ENCODE data around the gene STON2. TPM values are rescaled to one million over a fixed set of nuclear protein-coding genes. Genes with fewer than 3 reads are reported as not detected.

STON2 gene
- total RNA-seq, 1 experiment from 2014 or later = 0.36 TPM

DNA sequence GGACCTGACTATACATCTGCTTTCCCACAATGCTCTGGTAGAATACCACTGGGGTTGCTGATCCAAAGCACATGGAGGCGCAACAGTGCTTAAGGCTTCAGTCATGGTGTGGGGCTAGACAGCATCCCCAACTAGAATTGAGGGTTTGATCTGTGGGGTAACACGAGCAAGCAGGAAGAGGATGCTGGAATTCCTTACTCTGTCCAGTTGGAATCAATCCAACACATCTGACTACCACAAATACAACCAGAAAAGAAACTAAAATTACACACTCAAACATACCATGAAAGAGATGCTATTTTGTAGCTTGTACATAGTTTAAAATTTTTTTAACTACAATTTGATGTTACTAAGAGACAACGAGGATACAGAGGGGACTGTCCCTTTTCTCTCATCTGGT is 138.9 kb downstream of the STON2 start:
- H3K4me3 ChIP-seq (ENCODE audit: low read depth in 2 of 2, low read length in 2 of 2) = no peak overlapping the region
- H3K36me3 ChIP-seq (ENCODE audit: control insufficient read depth, insufficient read depth, low read length) = no peaks in the 10 kb centered on the region
- CTCF ChIA-PET = no interaction called here
- no peak for ATAC-seq
- no peaks in the 10 kb centered on the region for H3K4me1 ChIP-seq (ENCODE audit: control insufficient read depth, insufficient read depth, low read length)
- no peak for TF ChIP-seq POLR2AphosphoS5 (IDR thresholded peaks at IDR 0.05; ENCODE audit: low read depth, low read length)
- TF ChIP-seq SIN3A (IDR thresholded peaks at IDR 0.05; ENCODE audit: borderline replicate concordance, insufficient read depth, low read depth, low read length) = no peak
- TF ChIP-seq, protein P1, sequence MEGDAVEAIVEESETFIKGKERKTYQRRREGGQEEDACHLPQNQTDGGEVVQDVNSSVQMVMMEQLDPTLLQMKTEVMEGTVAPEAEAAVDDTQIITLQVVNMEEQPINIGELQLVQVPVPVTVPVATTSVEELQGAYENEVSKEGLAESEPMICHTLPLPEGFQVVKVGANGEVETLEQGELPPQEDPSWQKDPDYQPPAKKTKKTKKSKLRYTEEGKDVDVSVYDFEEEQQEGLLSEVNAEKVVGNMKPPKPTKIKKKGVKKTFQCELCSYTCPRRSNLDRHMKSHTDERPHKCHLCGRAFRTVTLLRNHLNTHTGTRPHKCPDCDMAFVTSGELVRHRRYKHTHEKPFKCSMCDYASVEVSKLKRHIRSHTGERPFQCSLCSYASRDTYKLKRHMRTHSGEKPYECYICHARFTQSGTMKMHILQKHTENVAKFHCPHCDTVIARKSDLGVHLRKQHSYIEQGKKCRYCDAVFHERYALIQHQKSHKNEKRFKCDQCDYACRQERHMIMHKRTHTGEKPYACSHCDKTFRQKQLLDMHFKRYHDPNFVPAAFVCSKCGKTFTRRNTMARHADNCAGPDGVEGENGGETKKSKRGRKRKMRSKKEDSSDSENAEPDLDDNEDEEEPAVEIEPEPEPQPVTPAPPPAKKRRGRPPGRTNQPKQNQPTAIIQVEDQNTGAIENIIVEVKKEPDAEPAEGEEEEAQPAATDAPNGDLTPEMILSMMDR (IDR thresholded peaks at IDR 0.05) = no peak
- no peak for TF ChIP-seq TCF7L2 (IDR thresholded peaks at IDR 0.05; ENCODE audit: low read depth, low read length)
- TF ChIP-seq, protein P2, sequence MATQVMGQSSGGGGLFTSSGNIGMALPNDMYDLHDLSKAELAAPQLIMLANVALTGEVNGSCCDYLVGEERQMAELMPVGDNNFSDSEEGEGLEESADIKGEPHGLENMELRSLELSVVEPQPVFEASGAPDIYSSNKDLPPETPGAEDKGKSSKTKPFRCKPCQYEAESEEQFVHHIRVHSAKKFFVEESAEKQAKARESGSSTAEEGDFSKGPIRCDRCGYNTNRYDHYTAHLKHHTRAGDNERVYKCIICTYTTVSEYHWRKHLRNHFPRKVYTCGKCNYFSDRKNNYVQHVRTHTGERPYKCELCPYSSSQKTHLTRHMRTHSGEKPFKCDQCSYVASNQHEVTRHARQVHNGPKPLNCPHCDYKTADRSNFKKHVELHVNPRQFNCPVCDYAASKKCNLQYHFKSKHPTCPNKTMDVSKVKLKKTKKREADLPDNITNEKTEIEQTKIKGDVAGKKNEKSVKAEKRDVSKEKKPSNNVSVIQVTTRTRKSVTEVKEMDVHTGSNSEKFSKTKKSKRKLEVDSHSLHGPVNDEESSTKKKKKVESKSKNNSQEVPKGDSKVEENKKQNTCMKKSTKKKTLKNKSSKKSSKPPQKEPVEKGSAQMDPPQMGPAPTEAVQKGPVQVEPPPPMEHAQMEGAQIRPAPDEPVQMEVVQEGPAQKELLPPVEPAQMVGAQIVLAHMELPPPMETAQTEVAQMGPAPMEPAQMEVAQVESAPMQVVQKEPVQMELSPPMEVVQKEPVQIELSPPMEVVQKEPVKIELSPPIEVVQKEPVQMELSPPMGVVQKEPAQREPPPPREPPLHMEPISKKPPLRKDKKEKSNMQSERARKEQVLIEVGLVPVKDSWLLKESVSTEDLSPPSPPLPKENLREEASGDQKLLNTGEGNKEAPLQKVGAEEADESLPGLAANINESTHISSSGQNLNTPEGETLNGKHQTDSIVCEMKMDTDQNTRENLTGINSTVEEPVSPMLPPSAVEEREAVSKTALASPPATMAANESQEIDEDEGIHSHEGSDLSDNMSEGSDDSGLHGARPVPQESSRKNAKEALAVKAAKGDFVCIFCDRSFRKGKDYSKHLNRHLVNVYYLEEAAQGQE (IDR thresholded peaks at IDR 0.05; ENCODE audit: insufficient read depth in 1 of 2, low read depth in 2 of 2, low read length in 1 of 2) = no peak
- BruUV-seq (replicated peaks) = no TSS peak
- POLR2A ChIA-PET = no interaction called here
- no peaks in the 10 kb centered on the region; the same call in 1 of the 2 replicates for H3K27me3 ChIP-seq (ENCODE audit: control insufficient read depth, insufficient read depth, low read length)
- in situ Hi-C loops (cut with HindIII; ENCODE audit: low pct_unique_long_range_greater_than_20kb, low sequenced_read_pairs) = no loop called here
- no peaks in the 10 kb centered on the region for H3K9me3 ChIP-seq (ENCODE audit: control insufficient read depth, insufficient read depth, low read depth, low read length)
- no peak overlapping the region for H3K27ac ChIP-seq (ENCODE audit: low read length)
- intact Hi-C loops (cut with micrococcal nuclease; ENCODE audit: unreplicated experiment) = no loop called here
- DNase-seq (ENCODE audit: low read depth, low spot score) = no peak

DNA sequence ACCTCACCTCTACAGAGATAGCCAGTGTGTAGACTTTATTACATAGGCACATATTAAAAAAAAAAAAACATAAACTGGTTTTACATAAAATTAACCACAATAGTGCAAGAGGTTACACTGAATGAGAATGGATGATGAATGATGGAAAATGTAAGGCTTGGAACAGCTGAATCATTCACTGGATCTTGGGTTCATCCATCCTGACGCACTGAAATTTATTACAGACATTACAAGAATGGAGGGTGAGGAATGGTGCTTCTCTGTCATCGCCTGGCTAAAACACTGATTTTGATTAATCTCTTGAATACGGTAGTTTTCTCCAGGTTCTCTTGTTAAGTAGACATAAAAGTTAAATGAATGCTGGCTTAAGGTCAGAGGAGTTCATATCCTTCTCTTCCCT is 139.4 kb downstream of the STON2 start:
- CTCF ChIA-PET = no interaction called here
- Histone ChIP-seq H3K4me1 (ENCODE audit: control insufficient read depth, insufficient read depth, low read length) (no peaks in the 10 kb centered on the region), H3K27me3 (ENCODE audit: control insufficient read depth, insufficient read depth, low read length) (no peaks in the 10 kb centered on the region; the same call in 1 of the 2 replicates), H3K9me3 (ENCODE audit: control insufficient read depth, insufficient read depth, low read depth, low read length) (no peaks in the 10 kb centered on the region), H3K4me3 (ENCODE audit: low read depth in 2 of 2, low read length in 2 of 2) (no peak overlapping the region), H3K27ac (ENCODE audit: low read length) (no peak overlapping the region), H3K36me3 (ENCODE audit: control insufficient read depth, insufficient read depth, low read length) (no peaks in the 10 kb centered on the region)
- POLR2A ChIA-PET = no interaction called here
- TF ChIP-seq SIN3A (IDR thresholded peaks at IDR 0.05; ENCODE audit: borderline replicate concordance, insufficient read depth, low read depth, low read length) (no peak), TCF7L2 (IDR thresholded peaks at IDR 0.05; ENCODE audit: low read depth, low read length) (no peak), POLR2AphosphoS5 (IDR thresholded peaks at IDR 0.05; ENCODE audit: low read depth, low read length) (no peak)
- TF ChIP-seq, protein P2 (IDR thresholded peaks at IDR 0.05; ENCODE audit: insufficient read depth in 1 of 2, low read depth in 2 of 2, low read length in 1 of 2) = no peak
- TF ChIP-seq, protein P1 (IDR thresholded peaks at IDR 0.05) = no peak
- BruUV-seq (replicated peaks) = no TSS peak
- ATAC-seq = no peak
- DNase-seq (ENCODE audit: low read depth, low spot score) = no peak
- intact Hi-C loops (cut with micrococcal nuclease; ENCODE audit: unreplicated experiment) = no loop called here
- in situ Hi-C loops (cut with HindIII; ENCODE audit: low pct_unique_long_range_greater_than_20kb, low sequenced_read_pairs) = no loop called here
